Activated CD4-positive, alpha-beta T cell treated with anti-CD3 and anti-CD28 coated beads, Interleukin-2, amount 10 ng/mL, durations not matched to agents 7 days and 5 days (primary cell): ENCODE measurements around the gene MAG. TPM values are rescaled to one million over a fixed set of nuclear protein-coding genes. Genes with fewer than 3 reads are reported as not detected.

Experiments
- CTCF ChIA-PET: fragments of 350-600 bp; sonication (Branson Sonifier 250); formaldehyde crosslinking; loops from one replicate; lab custom pipeline; 2021; ENCODE audit warnings: antibody characterized with exemption; lab: Charles Lee
- POLR2A ChIA-PET: fragments of 350-600 bp; sonication (Branson Sonifier 250); formaldehyde crosslinking; loops from one replicate; lab custom pipeline; 2021; ENCODE audit warnings: antibody characterized with exemption; lab: Charles Lee
- DNase-seq: peaks from one replicate; pipeline ENCODE4 v3.0.0-alpha.2; 2020
- H3K27ac Mint-ChIP-seq: one replicate; pipeline ENCODE4 v1.8.0; 2021; ENCODE audit warnings: mild to moderate bottlenecking, moderate library complexity, mixed read lengths
- H3K27me3 Mint-ChIP-seq: one replicate; pipeline ENCODE4 v1.8.0; 2021; ENCODE audit warnings: mixed read lengths
- H3K36me3 Mint-ChIP-seq: one replicate; pipeline ENCODE4 v1.8.0; 2021; ENCODE audit warnings: low read depth, mixed read lengths
- H3K4me1 Mint-ChIP-seq: one replicate; pipeline ENCODE4 v1.8.0; 2021; ENCODE audit warnings: mixed read lengths
- H3K4me3 Mint-ChIP-seq: one replicate; pipeline ENCODE4 v1.8.0; 2021; ENCODE audit warnings: mild to moderate bottlenecking, moderate library complexity, mixed read lengths
- H3K9me3 Mint-ChIP-seq: one replicate; pipeline ENCODE4 v1.8.0; 2021; ENCODE audit warnings: mixed read lengths
- total RNA-seq, 2 experiments: library from RNA; stranded (reverse); gene quantifications; one replicate each; pipeline ENCODE4 v1.2.3, GENCODE V29; 2021

Gene MAG
- total RNA-seq, 2 experiments from 2014 or later, result not detected

GRCh38 chr19:35257113-35257461 is 34.9 kb upstream of the MAG start:
- Mint-ChIP-seq H3K4me3 (no peak overlapping the region), H3K27me3 (no peaks in the 10 kb centered on the region), H3K27ac (no peak overlapping the region), H3K4me1 (peaks cover 16% of the 10 kb centered on the region), H3K9me3 (no peaks in the 10 kb centered on the region), H3K36me3 (no peaks in the 10 kb centered on the region)
- CTCF ChIA-PET, result interaction anchor here (0.6 kb wide), 1 partner anchor 18 kb away, joined by 3 read pairs; no protein-coding TSS in a partner anchor
- no peak for DNase-seq
- POLR2A ChIA-PET, result no interaction called here

GRCh38 chr19:35260694-35261304 is 31.2 kb upstream of the MAG start:
- POLR2A ChIA-PET, result no interaction called here

DNA sequence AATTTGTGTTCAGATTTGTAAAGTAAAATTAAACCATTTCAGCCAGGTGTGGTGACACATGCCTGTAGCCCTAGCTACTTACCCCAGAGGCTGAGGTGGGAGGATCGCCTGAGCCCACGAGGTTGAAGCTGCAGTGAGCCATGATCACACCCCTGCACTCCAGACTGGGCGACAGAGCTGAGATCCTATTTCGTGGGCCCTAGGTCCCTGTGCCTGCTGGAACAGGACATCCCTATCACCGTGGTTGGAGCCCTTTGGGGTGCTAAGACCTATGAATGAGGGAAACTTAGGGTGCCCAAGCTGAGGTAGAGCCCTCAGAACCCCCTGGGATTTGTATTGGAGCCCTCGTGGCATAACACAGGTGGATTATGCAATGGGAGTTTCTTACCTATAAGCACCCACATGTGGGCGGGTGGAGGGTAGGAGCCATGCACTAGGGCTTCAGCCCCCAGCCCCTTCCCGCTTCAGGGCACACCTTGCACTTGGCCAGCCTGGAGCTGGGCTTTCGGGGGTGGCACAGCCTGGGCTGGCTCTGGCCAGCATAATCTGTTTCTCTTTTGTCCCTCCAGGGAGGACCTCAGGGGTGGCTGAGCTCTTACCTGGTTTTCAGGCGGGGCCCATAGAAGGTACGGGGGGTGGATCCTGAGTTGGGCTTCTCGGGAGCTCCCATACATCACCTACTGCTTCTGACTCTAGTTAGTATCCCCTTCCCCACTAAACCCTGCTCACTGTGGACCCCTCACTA is 30.4 kb upstream of the MAG start:
- Mint-ChIP-seq H3K4me3 (no peak overlapping the region), H3K9me3 (no peaks in the 10 kb centered on the region), H3K4me1 (peaks cover 35% of the 10 kb centered on the region), H3K36me3 (peaks cover 12% of the 10 kb centered on the region), H3K27ac (no peak overlapping the region), H3K27me3 (no peaks in the 10 kb centered on the region)
- POLR2A ChIA-PET, result no interaction called here
- CTCF ChIA-PET, result interaction anchor here (1.1 to 1.2 kb wide), 2 partner anchors 10 to 233 kb away, joined by 3 to 5 read pairs; no protein-coding TSS in a partner anchor
- no peak for DNase-seq

More at GRCh38 chr19:35260694-35261304, 31.2 kb upstream of the MAG start:
- H3K36me3 Mint-ChIP-seq, result peaks cover 5% of the 10 kb centered on the region
- H3K27ac Mint-ChIP-seq, result no peak overlapping the region
- H3K9me3 Mint-ChIP-seq, result no peaks in the 10 kb centered on the region
- CTCF ChIA-PET, result interaction anchor here (1.1 to 1.2 kb wide), 2 partner anchors 10 to 234 kb away, joined by 3 to 5 read pairs; no protein-coding TSS in a partner anchor
- H3K27me3 Mint-ChIP-seq, result no peaks in the 10 kb centered on the region
- H3K4me3 Mint-ChIP-seq, result no peak overlapping the region
- H3K4me1 Mint-ChIP-seq, result peaks cover 29% of the 10 kb centered on the region
- no peak for DNase-seq

- H3K27me3 Mint-ChIP-seq, result no peaks in the 10 kb centered on the region
- no peak for DNase-seq
- H3K9me3 Mint-ChIP-seq, result no peaks in the 10 kb centered on the region
- peaks cover 12% of the 10 kb centered on the region for H3K36me3 Mint-ChIP-seq
- CTCF ChIA-PET, result interaction anchor here (1.2 kb wide), 1 partner anchor 233 kb away, joined by 3 read pairs; no protein-coding TSS in a partner anchor
- H3K4me1 Mint-ChIP-seq, result peaks cover 34% of the 10 kb centered on the region
- POLR2A ChIA-PET, result no interaction called here
- H3K4me3 Mint-ChIP-seq, result no peak overlapping the region
- H3K27ac Mint-ChIP-seq, result no peak overlapping the region
These were observed 29.7 kb upstream of the MAG start for GRCh38 chr19:35262101-35262761.

- CTCF ChIA-PET, result interaction anchor here (1.0 to 1.6 kb wide), 3 partner anchors 10 to 193 kb away, joined by 3 to 5 read pairs (median 3); partner anchors contain the start of gene FXYD5
- Mint-ChIP-seq H3K27ac (peak overlapping the region; percentile 9), H3K27me3 (no peaks in the 10 kb centered on the region), H3K36me3 (peaks cover 14% of the 10 kb centered on the region), H3K4me1 (peaks cover 25% of the 10 kb centered on the region), H3K9me3 (no peaks in the 10 kb centered on the region), H3K4me3 (no peak overlapping the region)
- no peak for DNase-seq
- POLR2A ChIA-PET, result interaction anchor here (1.5 kb wide), 1 partner anchor 10 kb away, joined by 3 read pairs; no protein-coding TSS in a partner anchor
These were observed 27.5 kb upstream of the MAG start for GRCh38 chr19:35264268-35265125.

GRCh38 chr19:35265126-35265899 is 26.6 kb upstream of the MAG start:
- ChIA-PET POLR2A (interaction anchor here (1.5 kb wide), 1 partner anchor 9 kb away, joined by 3 read pairs; no protein-coding TSS in a partner anchor), CTCF (interaction anchor here (1.0 to 1.6 kb wide), 5 partner anchors 10 to 194 kb away, joined by 3 to 5 read pairs (median 3); partner anchors contain the start of gene FXYD5)
- Mint-ChIP-seq H3K27ac (peak overlapping the region; percentile 74), H3K9me3 (no peaks in the 10 kb centered on the region), H3K4me3 (peak overlapping the region; percentile 93), H3K4me1 (peaks cover 29% of the 10 kb centered on the region), H3K36me3 (peaks cover 17% of the 10 kb centered on the region), H3K27me3 (no peaks in the 10 kb centered on the region)
- no peak for DNase-seq

DNA sequence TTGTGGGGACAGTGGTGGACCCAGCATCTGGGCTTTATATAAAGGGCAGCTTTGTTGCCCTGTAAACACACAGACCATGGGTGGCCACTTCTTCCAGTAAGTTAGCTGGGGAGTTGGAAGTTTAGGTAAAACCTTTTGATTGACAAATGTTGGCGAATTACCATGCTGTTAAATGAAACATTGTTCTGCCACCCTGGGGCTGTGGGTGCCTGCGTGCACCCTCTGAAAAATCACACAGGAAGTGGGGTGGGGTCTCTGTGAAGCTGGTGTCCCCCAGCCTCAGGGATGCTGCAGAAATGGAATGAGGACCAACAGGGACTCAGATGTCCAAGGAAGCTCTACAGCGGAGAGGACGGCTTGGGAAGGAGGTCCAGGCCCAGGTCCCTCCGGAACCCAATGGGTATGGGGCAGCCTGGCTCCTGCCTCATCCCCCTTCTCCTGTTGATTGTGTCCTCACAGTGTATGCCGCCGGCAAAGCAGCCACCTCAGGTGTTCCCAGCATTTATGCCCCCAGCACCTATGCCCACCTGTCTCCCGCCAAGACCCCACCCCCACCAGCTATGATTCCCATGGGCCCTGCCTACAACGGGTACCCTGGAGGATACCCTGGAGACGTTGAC is 26.0 kb upstream of the MAG start:
- H3K27me3 Mint-ChIP-seq, result no peaks in the 10 kb centered on the region
- CTCF ChIA-PET, result interaction anchor here (0.5 to 1.6 kb wide), 3 partner anchors 9 to 266 kb away, joined by 3 read pairs; no protein-coding TSS in a partner anchor
- POLR2A ChIA-PET, result no interaction called here
- no peak for DNase-seq
- peak overlapping the region; percentile 93 for H3K4me3 Mint-ChIP-seq
- H3K36me3 Mint-ChIP-seq, result peaks cover 24% of the 10 kb centered on the region
- no peaks in the 10 kb centered on the region for H3K9me3 Mint-ChIP-seq
- peaks cover 36% of the 10 kb centered on the region for H3K4me1 Mint-ChIP-seq
- peak overlapping the region; percentile 74 for H3K27ac Mint-ChIP-seq

DNA sequence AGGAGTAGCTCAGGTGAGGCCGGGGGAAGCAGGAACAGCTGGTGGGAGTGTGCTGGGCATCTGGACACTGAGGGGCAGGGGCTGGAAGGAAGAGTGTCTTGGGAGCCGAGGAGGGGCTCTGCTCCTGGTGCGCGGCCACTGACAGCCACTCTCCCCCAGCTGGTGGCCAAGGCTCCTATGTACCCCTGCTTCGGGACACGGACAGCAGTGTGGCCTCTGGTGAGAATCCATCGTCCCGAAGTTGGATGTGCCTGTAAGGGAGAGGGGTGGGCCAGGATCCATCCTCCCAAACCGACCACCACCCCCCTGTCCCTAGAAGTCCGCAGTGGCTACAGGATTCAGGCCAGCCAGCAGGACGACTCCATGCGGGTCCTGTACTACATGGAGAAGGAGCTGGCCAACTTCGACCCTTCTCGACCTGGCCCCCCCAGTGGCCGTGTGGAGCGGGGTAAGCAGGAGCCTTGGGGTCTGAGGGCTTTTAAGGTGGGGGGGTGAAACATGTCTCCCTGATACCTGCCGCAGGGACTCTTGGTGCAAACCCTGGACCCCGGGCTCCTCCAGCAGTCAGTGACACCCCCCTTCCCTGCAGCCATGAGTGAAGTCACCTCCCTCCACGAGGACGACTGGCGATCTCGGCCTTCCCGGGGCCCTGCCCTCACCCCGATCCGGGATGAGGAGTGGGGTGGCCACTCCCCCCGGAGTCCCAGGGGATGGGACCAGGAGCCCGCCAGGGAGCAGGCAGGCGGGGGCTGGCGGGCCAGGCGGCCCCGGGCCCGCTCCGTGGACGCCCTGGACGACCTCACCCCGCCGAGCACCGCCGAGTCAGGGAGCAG is 25.2 kb upstream of the MAG start:
- DNase-seq, result no peak
- Mint-ChIP-seq H3K36me3 (peaks cover 27% of the 10 kb centered on the region), H3K9me3 (no peaks in the 10 kb centered on the region), H3K4me3 (peak overlapping the region; percentile 93), H3K27me3 (no peaks in the 10 kb centered on the region), H3K4me1 (peaks cover 38% of the 10 kb centered on the region), H3K27ac (peak overlapping the region; percentile 96)
- POLR2A ChIA-PET, result no interaction called here
- CTCF ChIA-PET, result interaction anchor here (1.0 to 1.6 kb wide), 3 partner anchors 8 to 342 kb away, joined by 3 read pairs; no protein-coding TSS in a partner anchor

DNA sequence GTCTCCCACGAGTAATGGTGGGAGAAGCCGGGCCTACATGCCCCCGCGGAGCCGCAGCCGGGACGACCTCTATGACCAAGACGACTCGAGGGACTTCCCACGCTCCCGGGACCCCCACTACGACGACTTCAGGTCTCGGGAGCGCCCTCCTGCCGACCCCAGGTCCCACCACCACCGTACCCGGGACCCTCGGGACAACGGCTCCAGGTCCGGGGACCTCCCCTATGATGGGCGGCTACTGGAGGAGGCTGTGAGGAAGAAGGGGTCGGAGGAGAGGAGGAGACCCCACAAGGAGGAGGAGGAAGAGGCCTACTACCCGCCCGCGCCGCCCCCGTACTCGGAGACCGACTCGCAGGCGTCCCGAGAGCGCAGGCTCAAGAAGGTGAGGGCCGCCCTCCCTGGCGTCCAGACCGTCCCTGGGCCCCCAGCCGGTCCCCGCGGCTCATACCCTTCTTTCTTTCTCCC is 24.6 kb upstream of the MAG start:
- peaks cover 44% of the 10 kb centered on the region for H3K4me1 Mint-ChIP-seq
- CTCF ChIA-PET, result interaction anchor here (1.0 kb wide), 1 partner anchor 342 kb away, joined by 3 read pairs; no protein-coding TSS in a partner anchor
- H3K27me3 Mint-ChIP-seq, result no peaks in the 10 kb centered on the region
- H3K4me3 Mint-ChIP-seq, result peak overlapping the region; percentile 93
- peak overlapping the region; percentile 96 for H3K27ac Mint-ChIP-seq
- H3K9me3 Mint-ChIP-seq, result no peaks in the 10 kb centered on the region
- POLR2A ChIA-PET, result no interaction called here
- DNase-seq, result peak; percentile 34
- peaks cover 34% of the 10 kb centered on the region for H3K36me3 Mint-ChIP-seq

- ChIA-PET POLR2A (no interaction called here), CTCF (interaction anchor here (0.5 to 1.0 kb wide), 2 partner anchors 34 to 341 kb away, joined by 3 read pairs; no protein-coding TSS in a partner anchor)
- Mint-ChIP-seq H3K36me3 (peaks cover 36% of the 10 kb centered on the region), H3K9me3 (no peaks in the 10 kb centered on the region), H3K4me1 (peaks cover 44% of the 10 kb centered on the region), H3K27me3 (no peaks in the 10 kb centered on the region), H3K27ac (peak overlapping the region; percentile 96), H3K4me3 (peak overlapping the region; percentile 93)
- DNase-seq, result peak; percentile 65
These were observed 24.0 kb upstream of the MAG start for GRCh38 chr19:35267818-35268535.
